Measurements from ENCODE around the gene KCNS3.

The KCNS3 gene, protein sequence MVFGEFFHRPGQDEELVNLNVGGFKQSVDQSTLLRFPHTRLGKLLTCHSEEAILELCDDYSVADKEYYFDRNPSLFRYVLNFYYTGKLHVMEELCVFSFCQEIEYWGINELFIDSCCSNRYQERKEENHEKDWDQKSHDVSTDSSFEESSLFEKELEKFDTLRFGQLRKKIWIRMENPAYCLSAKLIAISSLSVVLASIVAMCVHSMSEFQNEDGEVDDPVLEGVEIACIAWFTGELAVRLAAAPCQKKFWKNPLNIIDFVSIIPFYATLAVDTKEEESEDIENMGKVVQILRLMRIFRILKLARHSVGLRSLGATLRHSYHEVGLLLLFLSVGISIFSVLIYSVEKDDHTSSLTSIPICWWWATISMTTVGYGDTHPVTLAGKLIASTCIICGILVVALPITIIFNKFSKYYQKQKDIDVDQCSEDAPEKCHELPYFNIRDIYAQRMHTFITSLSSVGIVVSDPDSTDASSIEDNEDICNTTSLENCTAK

DNA sequence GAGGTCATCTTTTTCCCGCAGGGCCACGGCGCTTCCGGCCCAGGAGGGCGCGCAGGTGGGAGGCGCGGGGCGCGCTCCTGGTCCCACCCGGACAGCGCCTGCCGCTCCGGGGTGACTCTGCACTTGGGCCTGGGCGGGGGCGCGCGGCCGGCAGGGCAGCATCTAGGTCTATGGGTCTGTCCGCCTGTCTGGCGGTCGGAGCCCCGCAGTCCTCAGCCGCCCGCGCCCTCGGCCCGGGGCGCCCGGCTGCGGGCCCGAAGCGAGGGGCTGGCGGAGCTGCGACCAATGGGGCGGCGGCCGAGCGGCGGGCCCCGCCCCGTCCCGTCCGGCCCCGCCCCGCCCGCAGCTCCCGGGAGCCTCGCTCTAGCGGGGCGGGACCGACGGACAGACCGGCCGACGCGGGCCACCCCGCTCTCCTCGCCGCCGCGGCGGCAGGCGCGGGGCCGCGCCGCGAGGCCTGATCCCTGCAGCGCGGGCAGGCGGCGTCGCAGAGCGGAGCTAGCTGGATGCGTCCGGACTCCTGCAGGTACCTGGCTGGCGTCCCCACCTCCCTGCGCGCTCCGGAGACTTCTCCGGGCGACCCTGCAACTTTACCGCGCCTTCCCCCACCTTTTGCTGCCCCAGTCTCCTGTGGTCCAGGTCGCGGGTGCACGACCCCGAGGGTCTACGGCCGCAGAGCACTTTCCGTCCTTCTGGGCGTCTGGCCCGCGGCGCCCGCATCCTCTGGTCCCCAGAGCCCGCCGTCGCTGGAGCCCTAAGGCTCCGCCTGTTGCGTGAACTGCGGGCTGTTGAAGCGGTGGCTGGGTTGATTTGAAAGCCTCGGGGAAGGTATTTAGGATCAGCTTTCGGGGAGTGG is at the start of gene KCNS3:
KCNS3 (plus strand) TSS at position 387 of the 856 bp plus-strand sequence. CDS start 52,342 bp downstream, outside the sequence.
- TF ChIP-seq, protein P1, sequence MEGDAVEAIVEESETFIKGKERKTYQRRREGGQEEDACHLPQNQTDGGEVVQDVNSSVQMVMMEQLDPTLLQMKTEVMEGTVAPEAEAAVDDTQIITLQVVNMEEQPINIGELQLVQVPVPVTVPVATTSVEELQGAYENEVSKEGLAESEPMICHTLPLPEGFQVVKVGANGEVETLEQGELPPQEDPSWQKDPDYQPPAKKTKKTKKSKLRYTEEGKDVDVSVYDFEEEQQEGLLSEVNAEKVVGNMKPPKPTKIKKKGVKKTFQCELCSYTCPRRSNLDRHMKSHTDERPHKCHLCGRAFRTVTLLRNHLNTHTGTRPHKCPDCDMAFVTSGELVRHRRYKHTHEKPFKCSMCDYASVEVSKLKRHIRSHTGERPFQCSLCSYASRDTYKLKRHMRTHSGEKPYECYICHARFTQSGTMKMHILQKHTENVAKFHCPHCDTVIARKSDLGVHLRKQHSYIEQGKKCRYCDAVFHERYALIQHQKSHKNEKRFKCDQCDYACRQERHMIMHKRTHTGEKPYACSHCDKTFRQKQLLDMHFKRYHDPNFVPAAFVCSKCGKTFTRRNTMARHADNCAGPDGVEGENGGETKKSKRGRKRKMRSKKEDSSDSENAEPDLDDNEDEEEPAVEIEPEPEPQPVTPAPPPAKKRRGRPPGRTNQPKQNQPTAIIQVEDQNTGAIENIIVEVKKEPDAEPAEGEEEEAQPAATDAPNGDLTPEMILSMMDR (IDR thresholded peaks at IDR 0.05) = no peak

DNA sequence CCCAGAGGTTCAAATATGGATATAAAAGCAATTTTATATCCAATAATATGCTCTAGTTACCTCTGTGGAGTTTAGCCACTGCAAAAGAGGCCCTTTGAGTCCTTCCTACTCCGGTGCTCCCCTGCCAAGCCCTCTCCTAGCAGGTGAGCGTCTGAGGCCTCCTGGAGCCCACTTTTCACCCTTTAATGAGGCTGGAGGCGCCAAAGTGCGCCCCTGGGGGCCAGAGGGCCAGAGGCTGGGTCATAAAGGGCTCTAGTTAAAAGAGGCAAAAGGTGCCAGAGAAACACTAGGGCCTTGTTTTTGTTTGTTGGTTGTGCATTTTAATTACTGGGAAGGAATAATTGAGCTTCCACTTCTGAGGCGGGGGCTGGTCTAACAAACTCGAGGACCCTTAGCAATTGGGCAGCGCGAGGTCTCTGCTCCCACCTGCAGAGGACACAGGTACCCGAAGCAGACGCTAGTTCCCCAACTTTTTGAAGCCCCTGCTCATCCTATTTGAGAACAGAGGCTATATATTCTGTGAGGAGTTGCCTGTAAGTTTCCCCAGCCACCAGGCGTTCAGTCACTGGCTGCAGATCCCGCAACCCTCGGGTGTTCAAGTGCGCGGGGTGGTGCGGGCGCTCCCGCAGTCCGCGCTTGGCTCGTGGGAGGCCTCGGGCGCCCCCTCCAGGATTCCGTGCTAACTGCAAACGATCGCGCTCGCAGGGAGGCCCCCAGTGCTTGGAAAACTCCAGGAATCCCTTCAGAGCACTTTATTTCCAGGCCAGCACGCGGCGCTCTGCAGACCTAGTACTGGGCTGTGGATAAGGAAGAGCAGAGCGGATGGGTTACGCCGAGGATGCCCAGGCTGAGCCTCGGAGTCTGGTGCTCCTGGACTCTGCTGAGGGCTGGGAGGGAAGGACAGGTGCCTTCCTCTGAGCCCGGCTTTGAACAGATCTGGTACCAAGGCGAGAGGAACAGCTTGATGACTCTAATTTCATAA is 48.1 kb upstream of the KCNS3 start:
- TF ChIP-seq, protein P1 (IDR thresholded peaks at IDR 0.05) = peak; percentile 88

DNA sequence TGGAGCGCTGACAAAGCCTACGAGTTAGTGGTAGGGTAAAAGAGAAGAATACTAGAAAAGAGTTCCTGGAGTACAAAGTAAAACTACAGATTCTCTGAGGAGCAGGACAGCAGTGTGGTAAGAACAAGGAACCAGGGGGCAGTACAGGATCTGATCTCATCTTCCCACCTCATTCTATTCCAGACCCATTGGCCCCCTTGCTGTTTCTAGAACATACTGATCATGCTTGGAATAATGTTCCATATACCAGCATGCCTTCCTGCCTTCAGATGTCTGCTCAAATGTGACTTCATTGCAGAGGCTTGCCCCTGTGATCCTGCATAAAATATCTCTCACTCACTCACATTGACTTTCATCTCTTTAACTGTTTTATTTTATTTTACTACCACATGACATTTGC is 43.0 kb upstream of the KCNS3 start:
- TF ChIP-seq, protein P1 (IDR thresholded peaks at IDR 0.05) = no peak

DNA sequence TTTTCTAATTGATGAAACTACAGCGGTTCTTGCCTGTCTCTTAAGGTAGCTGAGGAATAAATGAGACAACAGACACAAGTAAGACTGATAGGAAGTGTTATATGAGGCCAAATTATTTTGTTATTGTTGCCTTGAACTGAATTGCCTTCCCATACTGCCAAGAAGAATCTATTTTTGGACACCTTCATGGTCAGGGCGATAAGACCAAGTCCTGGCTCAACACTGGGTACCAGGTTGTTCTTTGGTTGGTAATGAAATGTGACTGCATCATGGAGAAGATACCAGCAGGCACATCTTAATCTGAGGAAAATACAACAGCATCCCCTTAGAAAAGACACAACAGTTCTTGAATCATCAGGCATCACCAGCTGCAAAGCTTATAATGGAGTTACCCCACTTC is 38.5 kb upstream of the KCNS3 start:
- TF ChIP-seq, protein P1 (IDR thresholded peaks at IDR 0.05) = no peak

DNA sequence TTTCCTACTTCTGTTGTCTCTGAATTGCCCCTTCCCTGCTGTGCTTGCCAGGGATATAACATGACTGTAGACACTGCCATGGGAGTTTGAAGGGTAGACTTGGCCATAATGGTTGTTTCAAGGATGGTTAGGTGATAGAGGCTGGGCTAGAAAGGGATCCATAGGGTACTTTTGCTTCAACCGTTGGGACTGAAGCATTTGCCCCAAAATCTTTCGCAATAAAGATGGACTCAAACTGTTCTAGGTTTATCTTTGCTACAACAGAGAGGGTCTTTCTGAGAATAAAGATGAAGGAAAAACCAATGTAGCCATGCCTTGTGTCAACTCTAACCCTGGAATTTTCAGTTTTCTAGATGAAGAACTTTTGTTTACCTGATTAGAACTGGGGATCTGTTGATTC is 35.0 kb upstream of the KCNS3 start:
- TF ChIP-seq, protein P1 (IDR thresholded peaks at IDR 0.05) = no peak

DNA sequence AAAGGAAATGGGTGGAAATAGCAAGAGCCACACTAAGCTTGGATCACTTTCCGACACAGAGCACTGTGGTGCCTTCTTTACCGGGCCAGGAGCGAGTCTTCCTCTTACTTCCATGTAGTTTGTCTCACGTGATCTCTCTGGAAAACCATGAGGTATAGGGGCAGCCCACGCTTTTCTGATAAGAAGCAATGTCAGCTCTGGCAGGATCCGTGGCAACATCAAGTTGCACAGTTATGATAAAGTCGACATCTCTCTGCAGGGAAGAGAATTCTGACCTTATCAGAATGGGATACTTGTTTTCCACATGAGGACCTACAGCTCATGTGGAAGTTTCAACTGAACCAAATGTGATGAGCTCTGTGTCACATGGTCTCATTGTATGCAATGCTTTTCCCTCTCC is 32.7 kb upstream of the KCNS3 start:
- TF ChIP-seq, protein P1 (IDR thresholded peaks at IDR 0.05) = no peak

DNA sequence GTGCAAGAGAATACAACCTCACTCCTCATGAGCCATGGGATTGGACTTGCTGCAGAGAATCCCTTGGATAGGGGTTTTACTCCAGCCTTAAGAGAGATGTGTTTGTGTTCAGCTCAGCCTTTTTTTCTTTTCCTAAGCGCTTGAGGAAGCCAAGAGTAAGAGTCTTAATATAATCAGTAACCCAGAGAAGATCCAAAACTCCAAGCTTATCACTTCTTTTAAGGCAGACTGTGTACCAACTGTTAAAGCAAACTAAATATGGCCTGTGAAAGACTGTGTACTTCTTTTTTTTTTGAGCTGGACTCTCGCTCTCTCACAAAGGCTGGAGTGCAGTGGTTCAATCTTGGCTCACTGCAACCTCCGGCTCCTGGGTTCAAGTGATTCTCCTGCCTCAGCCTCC is 31.8 kb upstream of the KCNS3 start:
- TF ChIP-seq, protein P1 (IDR thresholded peaks at IDR 0.05) = no peak

Measured in LNCAP (cell line).